ENCODE results near the gene JPH2.

DNA sequence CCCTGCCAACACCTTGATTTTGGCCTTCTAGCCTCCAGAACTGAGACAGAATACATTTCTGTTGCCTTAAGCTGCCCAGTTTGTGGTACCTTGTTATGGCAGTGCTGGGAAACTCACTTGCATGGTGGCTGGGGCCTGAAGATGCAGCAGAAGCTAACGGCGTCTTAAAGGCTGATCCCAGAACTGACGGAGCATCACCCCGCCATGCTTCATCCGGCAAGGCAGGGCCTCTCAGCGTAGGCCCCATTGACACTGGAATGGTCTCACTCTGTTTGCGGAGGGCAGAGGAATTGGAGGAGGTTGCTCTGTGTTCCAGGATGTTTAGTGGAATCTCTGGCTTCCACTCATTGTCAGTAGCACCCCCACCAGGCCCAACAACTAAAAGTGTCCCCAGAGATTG, 102.1 kb downstream of the JPH2 start:
- TF ChIP-seq ZNF274 (IDR thresholded peaks at IDR 0.05; ENCODE audit: low read depth, low read length), result no peak
- TF ChIP-seq SUZ12 (IDR thresholded peaks at IDR 0.05; ENCODE audit: extremely low read depth, insufficient read depth, insufficient read length), result no peak
- no peak for TF ChIP-seq YY1 (IDR thresholded peaks at IDR 0.05; ENCODE audit: insufficient read depth, insufficient read length)

All from NT2/D1 (cell line).